Mesothelial cell of epicardium (in vitro differentiated cells): ENCODE measurements around the gene ZNF536. TPM values are rescaled to one million over a fixed set of nuclear protein-coding genes. Genes with fewer than 3 reads are reported as not detected.

Experiments
- DNase-seq, 2 experiments: peaks; one replicate each; pipeline ENCODE4 v3.0.0; 2021; ENCODE audit warnings: low spot score in 2 of 2; ENCODE audit not compliant: unreplicated experiment in 2 of 2
- H3K27ac Mint-ChIP-seq: 2 replicates; pipeline ENCODE4 v1.8.0; 2021; ENCODE audit warnings: mixed read lengths
- H3K27me3 Mint-ChIP-seq: 2 replicates; pipeline ENCODE4 v1.8.0; 2021; ENCODE audit warnings: low read depth, mixed read lengths
- H3K36me3 Mint-ChIP-seq: 2 replicates; pipeline ENCODE4 v1.8.0; 2021; ENCODE audit warnings: mixed read lengths
- H3K4me1 Mint-ChIP-seq: 2 replicates; pipeline ENCODE4 v1.8.0; 2021; ENCODE audit warnings: mixed read lengths
- H3K4me3 Mint-ChIP-seq: 2 replicates; pipeline ENCODE4 v1.8.0; 2021; ENCODE audit warnings: mild to moderate bottlenecking, moderate library complexity, mixed read lengths
- H3K9me3 Mint-ChIP-seq: 2 replicates; pipeline ENCODE4 v1.8.0; 2021; ENCODE audit warnings: mixed read lengths
- total RNA-seq: library from RNA; stranded (reverse); gene quantifications from 3 replicates; pipeline ENCODE4 v1.2.1, GENCODE V29; 2021
- TF ChIP-seq, protein P1 (sequence below): fragments of 200-600 bp; sonication (generic); IDR thresholded peaks from one replicate; pipeline ENCODE4 v1.5.0; 2021; ENCODE audit warnings: antibody characterized with exemption; ENCODE audit not compliant: unreplicated experiment

The ZNF536 gene
- total RNA-seq, 1 donor from 2014 or later, result 9.2 TPM

DNA sequence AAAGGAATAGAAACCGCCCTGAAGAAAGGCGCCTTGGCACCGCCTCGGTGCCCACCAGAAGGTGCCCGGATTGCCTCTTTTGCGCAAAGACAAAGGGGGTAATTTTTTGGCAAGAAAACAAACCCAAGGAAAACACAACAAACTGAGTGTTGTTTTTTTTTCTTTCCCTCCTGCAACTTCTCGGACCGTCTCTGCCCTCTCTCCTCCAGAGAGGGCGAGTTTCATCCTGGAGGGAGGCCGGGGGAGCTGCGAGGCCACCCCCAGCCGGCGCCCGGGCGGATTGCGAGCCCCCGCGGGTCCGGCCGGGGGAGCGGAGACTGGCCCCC is 2.3 kb downstream of the ZNF536 start:
- Mint-ChIP-seq H3K4me3 (peak overlapping the region; percentile 39), H3K27ac (no peak overlapping the region), H3K36me3 (no peaks in the 10 kb centered on the region), H3K27me3 (peaks cover 86% of the 10 kb centered on the region), H3K4me1 (peaks cover 18% of the 10 kb centered on the region), H3K9me3 (peaks cover 6% of the 10 kb centered on the region)
- TF ChIP-seq, protein P1, sequence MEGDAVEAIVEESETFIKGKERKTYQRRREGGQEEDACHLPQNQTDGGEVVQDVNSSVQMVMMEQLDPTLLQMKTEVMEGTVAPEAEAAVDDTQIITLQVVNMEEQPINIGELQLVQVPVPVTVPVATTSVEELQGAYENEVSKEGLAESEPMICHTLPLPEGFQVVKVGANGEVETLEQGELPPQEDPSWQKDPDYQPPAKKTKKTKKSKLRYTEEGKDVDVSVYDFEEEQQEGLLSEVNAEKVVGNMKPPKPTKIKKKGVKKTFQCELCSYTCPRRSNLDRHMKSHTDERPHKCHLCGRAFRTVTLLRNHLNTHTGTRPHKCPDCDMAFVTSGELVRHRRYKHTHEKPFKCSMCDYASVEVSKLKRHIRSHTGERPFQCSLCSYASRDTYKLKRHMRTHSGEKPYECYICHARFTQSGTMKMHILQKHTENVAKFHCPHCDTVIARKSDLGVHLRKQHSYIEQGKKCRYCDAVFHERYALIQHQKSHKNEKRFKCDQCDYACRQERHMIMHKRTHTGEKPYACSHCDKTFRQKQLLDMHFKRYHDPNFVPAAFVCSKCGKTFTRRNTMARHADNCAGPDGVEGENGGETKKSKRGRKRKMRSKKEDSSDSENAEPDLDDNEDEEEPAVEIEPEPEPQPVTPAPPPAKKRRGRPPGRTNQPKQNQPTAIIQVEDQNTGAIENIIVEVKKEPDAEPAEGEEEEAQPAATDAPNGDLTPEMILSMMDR, result no peak
- no peak for DNase-seq

DNA sequence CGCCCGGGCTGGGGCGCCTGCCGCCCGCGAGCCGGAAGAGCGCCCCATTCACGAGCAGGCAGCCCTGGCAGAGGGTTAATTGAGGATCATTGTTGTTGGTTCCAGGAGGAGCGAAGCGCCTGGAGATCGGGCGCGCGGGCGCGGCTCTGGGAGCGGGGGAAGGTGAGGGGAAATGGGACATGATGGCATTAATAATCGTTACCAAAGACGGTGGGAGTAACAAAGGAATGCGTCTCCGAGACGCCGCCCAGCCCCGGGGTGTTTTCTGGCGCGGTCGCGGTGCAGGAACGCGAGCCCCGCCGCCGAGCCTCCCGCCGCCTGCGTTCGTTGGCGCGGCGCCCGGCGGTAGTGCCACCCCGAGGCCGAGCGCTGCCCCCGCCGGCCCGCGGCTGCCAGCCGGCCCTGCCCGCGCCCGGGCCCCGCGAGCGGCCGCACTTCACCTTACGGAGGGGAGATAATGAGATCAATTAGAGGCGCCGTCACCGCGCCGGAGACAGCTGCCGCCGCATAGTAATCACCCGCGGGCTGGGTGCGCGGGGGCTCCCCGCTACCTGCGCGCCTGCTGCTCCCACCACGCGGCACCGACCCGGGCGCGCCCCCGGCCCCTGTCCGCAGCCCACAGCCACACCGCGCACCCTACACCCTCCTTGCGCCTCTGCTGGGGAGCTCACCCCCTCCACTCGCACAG is 2.8 kb downstream of the ZNF536 start:
- peaks cover 6% of the 10 kb centered on the region for H3K9me3 Mint-ChIP-seq
- TF ChIP-seq, protein P1, result no peak
- DNase-seq, result peak; percentile 38 to 74
- H3K27ac Mint-ChIP-seq, result peak overlapping the region; percentile 56
- H3K36me3 Mint-ChIP-seq, result no peaks in the 10 kb centered on the region
- H3K27me3 Mint-ChIP-seq, result peaks cover 86% of the 10 kb centered on the region
- H3K4me3 Mint-ChIP-seq, result peak overlapping the region; percentile 71
- H3K4me1 Mint-ChIP-seq, result peaks cover 14% of the 10 kb centered on the region

DNA sequence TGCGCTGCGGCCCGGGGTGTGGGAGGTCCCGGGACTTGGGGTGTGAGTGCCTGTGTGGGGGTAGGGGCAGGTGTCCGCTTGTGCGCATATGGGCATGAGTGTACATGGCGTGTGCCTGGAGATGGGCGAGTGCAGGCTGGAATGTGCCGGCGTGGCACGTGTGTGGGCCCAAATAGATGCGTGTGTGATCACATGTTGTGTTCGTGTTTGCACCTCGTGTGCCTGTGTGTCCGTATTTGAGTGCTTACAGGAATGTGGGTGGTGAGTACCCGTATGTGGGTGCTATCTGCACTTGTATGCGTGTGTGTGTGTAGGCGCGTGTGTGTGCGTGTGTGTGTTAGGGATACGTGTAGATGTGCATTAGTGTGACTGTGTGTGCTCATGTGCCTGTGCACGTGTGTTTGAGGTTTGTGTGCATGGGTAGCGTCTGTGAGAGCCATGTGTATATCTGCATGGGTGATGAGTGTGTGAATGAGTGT is 3.4 kb downstream of the ZNF536 start:
- Mint-ChIP-seq H3K36me3 (no peaks in the 10 kb centered on the region), H3K4me1 (peaks cover 12% of the 10 kb centered on the region), H3K27me3 (peaks cover 87% of the 10 kb centered on the region), H3K4me3 (peak overlapping the region; percentile 40), H3K9me3 (peaks cover 6% of the 10 kb centered on the region), H3K27ac (no peak overlapping the region)
- TF ChIP-seq, protein P1, result no peak
- DNase-seq, result no peak

DNA sequence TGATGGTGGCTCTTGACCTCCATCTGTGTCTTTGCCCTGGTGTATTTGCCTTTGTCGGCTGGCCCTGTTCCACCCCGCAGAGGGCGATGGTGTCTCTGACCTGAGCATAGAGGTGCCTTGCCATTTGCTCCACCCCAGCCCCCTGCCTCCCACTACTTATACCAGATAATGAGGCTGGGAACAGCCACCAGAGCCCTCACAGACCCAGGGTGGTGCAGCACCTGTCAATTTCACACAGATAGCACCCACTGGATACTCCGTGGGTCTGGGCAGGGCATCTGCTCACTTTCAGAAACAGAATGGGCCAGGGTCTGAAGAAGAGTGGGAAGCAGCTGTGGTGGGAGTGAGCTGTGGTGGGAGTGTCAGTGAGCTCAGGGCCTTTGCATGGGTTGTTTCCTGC is 4.1 kb downstream of the ZNF536 start:
- Mint-ChIP-seq H3K4me1 (peaks cover 12% of the 10 kb centered on the region), H3K4me3 (no peak overlapping the region), H3K27me3 (peaks cover 84% of the 10 kb centered on the region), H3K27ac (no peak overlapping the region), H3K9me3 (peaks cover 6% of the 10 kb centered on the region), H3K36me3 (no peaks in the 10 kb centered on the region)
- no peak for DNase-seq
- TF ChIP-seq, protein P1, result no peak

DNA sequence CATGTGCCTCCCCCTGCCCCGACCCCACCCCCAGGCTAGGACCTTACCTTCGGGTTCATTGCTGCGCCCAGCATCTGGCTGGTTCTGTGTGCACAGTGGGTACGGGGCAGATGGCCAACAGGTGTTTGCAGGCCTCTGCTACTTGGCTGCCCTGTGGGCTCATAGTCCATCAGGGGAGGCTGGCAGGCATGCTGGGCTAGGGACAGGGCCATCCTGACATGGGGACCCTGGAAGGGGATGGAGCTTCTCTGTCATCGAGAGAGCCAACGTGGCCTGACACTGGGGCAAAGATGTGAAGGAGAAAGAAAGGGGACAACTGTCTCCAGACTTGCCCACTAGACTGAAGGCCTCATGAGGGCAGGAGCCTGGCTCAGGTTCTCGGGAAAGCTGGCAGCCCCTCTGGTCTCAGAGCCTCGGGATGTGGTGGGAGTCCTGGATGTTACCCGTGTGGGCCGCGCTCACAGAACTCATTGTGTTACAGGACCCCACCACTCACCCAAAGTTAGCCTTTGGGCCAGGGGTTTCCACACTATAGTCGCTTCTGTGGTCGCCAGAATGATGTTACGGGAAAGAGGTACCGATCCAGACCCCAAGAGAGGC is 4.7 kb downstream of the ZNF536 start:
- no peak overlapping the region for H3K4me3 Mint-ChIP-seq
- H3K9me3 Mint-ChIP-seq, result peaks cover 6% of the 10 kb centered on the region
- peaks cover 12% of the 10 kb centered on the region for H3K4me1 Mint-ChIP-seq
- H3K27me3 Mint-ChIP-seq, result peaks cover 86% of the 10 kb centered on the region
- no peaks in the 10 kb centered on the region for H3K36me3 Mint-ChIP-seq
- no peak for DNase-seq
- H3K27ac Mint-ChIP-seq, result no peak overlapping the region
- TF ChIP-seq, protein P1, result no peak
